ENCODE measurements around the gene SH3PXD2A.
A peak's percentile ranks its signal among the peaks of the same experiment; 100 is the strongest.

The SH3PXD2A gene

DNA sequence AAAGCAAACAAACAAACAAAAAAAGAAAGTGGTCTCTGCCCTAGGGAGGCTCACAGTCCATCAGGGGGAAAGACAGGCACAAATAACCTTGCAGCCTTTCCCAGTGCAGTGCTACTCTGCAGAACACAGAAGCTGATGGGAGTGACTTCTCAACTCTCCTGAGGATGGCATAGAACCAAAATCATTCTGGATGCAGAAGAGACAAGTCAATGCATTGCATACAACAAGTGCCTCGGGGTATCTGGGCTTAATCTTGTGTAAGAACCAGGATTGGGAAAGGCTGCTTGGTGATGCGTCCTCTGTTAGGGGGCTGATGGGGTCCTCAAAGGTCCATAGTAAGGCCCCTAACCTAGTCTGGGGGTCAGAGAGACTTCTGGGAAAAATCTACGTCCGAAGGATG lies 293.0 kb downstream of the SH3PXD2A start:
- H3K27ac Mint-ChIP-seq: no peak overlapping the region
- H3K36me3 Mint-ChIP-seq (ENCODE audit: low read depth): no peaks in the 10 kb centered on the region
- H3K27me3 Mint-ChIP-seq: peaks cover 32% of the 10 kb centered on the region
- DNase-seq: no peak
- no peaks in the 10 kb centered on the region for H3K4me1 Mint-ChIP-seq (ENCODE audit: low read depth)
- no peaks in the 10 kb centered on the region for H3K9me3 Mint-ChIP-seq
- H3K4me3 Mint-ChIP-seq: no peak overlapping the region

DNA sequence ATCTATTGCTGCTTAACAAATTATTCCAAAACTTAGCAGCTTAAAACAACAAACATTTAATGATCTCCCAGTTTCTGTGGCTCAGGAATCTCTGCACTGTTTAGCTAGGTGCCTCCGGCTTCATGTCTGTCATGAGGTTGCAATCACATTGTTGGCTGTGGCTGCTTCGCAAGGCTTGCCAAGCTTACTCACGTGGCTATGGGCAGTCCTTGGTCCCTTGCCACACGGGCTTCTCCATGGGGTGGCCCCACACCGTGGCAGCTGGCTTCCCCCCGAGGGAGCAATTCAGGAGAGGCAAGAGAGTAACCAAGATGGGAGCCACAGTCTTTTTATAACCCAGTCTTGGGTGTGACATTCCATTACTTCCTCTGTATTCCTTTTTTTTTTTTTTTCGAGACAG lies 294.5 kb downstream of the SH3PXD2A start:
- Mint-ChIP-seq H3K4me1 (ENCODE audit: low read depth) (no peaks in the 10 kb centered on the region), H3K4me3 (no peak overlapping the region), H3K36me3 (ENCODE audit: low read depth) (no peaks in the 10 kb centered on the region), H3K27ac (no peak overlapping the region), H3K9me3 (no peaks in the 10 kb centered on the region), H3K27me3 (peaks cover 47% of the 10 kb centered on the region)
- DNase-seq: no peak

DNA sequence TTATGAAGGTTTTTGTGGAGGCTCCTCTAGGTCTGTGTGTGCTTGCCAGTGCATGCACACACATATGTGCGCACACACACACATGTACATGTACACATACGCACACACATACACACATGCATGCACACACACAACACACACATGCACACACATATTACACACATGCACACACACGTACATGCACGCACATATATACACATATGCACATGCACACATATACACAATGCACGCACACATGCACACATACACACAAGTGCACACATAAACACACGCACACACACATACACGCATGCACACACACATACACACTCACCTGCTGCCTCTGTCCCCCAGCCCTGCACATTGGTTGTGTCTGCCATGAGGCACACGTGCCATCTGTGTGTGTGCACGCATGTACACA lies 295.6 kb downstream of the SH3PXD2A start:
- H3K4me3 Mint-ChIP-seq: no peak overlapping the region
- peaks cover 5% of the 10 kb centered on the region for H3K4me1 Mint-ChIP-seq (ENCODE audit: low read depth)
- H3K9me3 Mint-ChIP-seq: no peaks in the 10 kb centered on the region
- no peak for DNase-seq
- no peaks in the 10 kb centered on the region for H3K36me3 Mint-ChIP-seq (ENCODE audit: low read depth)
- H3K27me3 Mint-ChIP-seq: peaks cover 53% of the 10 kb centered on the region
- H3K27ac Mint-ChIP-seq: no peak overlapping the region

- no peak overlapping the region for H3K4me3 Mint-ChIP-seq
- H3K4me1 Mint-ChIP-seq (ENCODE audit: low read depth): peaks cover 14% of the 10 kb centered on the region
- peaks cover 62% of the 10 kb centered on the region for H3K27me3 Mint-ChIP-seq
These were observed 296.5 kb downstream of the SH3PXD2A start for GRCh38 chr10:103558911-103559310.

DNA sequence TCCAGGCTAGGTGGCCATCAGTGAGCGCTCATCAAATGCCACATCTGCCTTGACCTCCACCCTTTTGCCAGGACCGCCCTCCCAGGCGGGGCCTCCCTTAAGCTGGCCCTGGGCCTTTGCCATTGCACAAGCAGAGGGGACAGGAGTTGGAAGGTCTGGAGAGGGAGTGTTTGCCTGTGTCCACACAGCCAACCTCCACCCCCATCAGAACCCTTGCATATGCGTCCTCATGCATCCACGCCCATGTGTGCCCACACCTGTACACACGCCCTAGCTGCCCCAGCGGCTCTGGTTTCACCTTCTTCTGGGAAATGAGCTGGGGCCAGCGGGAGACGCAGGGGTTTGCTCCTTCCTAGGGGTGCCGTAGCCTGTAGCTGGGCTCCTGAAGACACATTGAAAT lies 297.9 kb downstream of the SH3PXD2A start:
- Mint-ChIP-seq H3K9me3 (no peaks in the 10 kb centered on the region), H3K27me3 (peaks cover 65% of the 10 kb centered on the region), H3K27ac (no peak overlapping the region), H3K36me3 (ENCODE audit: low read depth) (no peaks in the 10 kb centered on the region), H3K4me3 (no peak overlapping the region), H3K4me1 (ENCODE audit: low read depth) (peaks cover 20% of the 10 kb centered on the region)
- DNase-seq: no peak

More at GRCh38 chr10:103558911-103559310, 296.5 kb downstream of the SH3PXD2A start:
- H3K36me3 Mint-ChIP-seq (ENCODE audit: low read depth): no peaks in the 10 kb centered on the region
- no peaks in the 10 kb centered on the region for H3K9me3 Mint-ChIP-seq
- DNase-seq: no peak
- no peak overlapping the region for H3K27ac Mint-ChIP-seq

DNA sequence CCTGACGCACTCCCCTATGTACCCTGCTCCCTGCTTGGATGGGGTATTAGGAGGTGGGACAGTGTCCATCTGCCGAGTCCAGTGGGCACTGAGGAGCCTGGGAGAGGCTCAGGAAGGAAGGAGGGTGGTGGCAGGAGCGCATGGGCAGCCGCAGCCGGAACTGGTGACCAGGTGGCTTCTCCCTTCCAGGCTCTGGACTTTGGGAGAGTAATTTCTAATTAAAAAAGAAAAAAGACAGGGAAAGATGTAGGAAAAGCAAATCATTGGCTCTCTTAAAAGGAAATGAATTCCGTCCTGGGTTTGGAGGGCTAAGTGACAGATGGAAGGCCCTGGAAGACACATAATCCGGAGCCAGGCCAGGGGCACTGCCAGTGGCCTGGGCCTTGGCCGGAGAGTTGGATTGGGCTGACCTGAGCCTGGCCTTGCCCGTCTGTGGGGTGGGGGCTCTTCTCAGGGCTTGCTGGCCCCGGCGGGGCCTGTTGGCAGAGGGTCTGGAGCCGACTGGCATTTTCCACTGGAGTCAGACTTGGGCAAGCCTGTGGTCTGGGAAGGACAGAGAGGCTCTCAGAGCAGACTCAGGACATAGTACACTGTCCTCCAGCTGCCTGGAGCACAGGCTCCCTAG lies 298.9 kb downstream of the SH3PXD2A start:
- no peak overlapping the region for H3K27ac Mint-ChIP-seq
- DNase-seq: no peak
- peaks cover 65% of the 10 kb centered on the region for H3K27me3 Mint-ChIP-seq

GRCh38 chr10:103555712-103556111 lies 299.7 kb downstream of the SH3PXD2A start:
- Mint-ChIP-seq H3K9me3 (no peaks in the 10 kb centered on the region), H3K27ac (no peak overlapping the region), H3K27me3 (peaks cover 65% of the 10 kb centered on the region), H3K4me1 (ENCODE audit: low read depth) (peaks cover 20% of the 10 kb centered on the region), H3K4me3 (peak overlapping the region; percentile 54), H3K36me3 (ENCODE audit: low read depth) (no peaks in the 10 kb centered on the region)
- no peak for DNase-seq

More for the DNA sequence above, 298.9 kb downstream of the SH3PXD2A start:
- H3K9me3 Mint-ChIP-seq: no peaks in the 10 kb centered on the region
- H3K4me1 Mint-ChIP-seq (ENCODE audit: low read depth): peaks cover 20% of the 10 kb centered on the region
- no peaks in the 10 kb centered on the region for H3K36me3 Mint-ChIP-seq (ENCODE audit: low read depth)
- no peak overlapping the region for H3K4me3 Mint-ChIP-seq

GRCh38 chr10:103555325-103555649 lies 300.1 kb downstream of the SH3PXD2A start:
- Mint-ChIP-seq H3K27me3 (peaks cover 62% of the 10 kb centered on the region), H3K4me3 (peak overlapping the region; percentile 54), H3K4me1 (ENCODE audit: low read depth) (peaks cover 20% of the 10 kb centered on the region), H3K27ac (no peak overlapping the region), H3K36me3 (ENCODE audit: low read depth) (no peaks in the 10 kb centered on the region), H3K9me3 (no peaks in the 10 kb centered on the region)
- DNase-seq: no peak

DNA sequence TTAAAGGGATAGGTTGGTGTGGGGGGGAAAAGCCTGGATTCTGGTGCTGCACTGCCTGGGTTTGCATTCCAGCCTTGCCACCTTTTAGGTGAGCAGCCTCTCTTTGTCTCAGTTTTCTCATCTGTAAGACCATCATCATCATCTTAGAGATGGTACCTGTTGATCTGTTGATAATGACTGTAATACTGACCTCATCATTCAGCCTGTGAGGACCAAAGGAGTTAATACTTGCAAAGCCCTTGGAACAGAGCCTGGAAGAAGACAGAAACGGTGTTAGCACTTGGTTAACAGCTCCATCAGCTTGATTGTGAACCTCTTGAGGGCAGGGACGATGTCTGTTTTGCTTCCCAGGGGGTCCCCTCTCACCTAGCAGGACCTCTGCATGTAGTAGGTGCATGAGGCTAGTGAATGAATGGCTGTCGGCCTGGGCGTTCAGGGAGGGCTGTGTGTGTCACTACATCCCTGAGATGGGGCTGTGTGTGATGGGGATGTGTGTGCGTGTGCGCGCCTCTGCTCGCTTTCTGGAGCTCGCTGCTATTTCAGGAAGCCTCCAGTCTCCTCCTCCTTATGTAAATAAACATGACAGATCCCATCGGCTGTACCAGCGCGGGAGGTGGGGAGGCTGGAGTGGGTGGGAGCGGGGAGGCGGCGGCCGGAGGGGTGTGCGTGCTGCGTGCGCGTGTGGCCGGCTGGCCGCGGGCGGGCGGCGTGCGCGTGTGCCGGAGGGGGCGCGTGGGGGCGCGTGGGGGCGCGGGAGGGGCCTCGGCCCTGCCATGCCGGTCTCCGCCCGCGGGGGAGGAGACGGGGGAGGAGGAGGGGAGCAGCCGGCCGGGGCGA lies 300.7 kb downstream of the SH3PXD2A start:
- Mint-ChIP-seq H3K9me3 (no peaks in the 10 kb centered on the region), H3K27me3 (peaks cover 57% of the 10 kb centered on the region), H3K4me1 (ENCODE audit: low read depth) (peaks cover 20% of the 10 kb centered on the region), H3K4me3 (peak overlapping the region; percentile 69), H3K36me3 (ENCODE audit: low read depth) (no peaks in the 10 kb centered on the region), H3K27ac (no peak overlapping the region)
- DNase-seq: peak; percentile 38

- no peaks in the 10 kb centered on the region for H3K36me3 Mint-ChIP-seq (ENCODE audit: low read depth)
- DNase-seq: peak; percentile 57
- peak overlapping the region; percentile 77 for H3K27ac Mint-ChIP-seq
- peaks cover 20% of the 10 kb centered on the region for H3K4me1 Mint-ChIP-seq (ENCODE audit: low read depth)
- no peaks in the 10 kb centered on the region for H3K9me3 Mint-ChIP-seq
- H3K4me3 Mint-ChIP-seq: no peak overlapping the region
- peaks cover 49% of the 10 kb centered on the region for H3K27me3 Mint-ChIP-seq
These were observed 301.5 kb downstream of the SH3PXD2A start for GRCh38 chr10:103553743-103554487.

GRCh38 chr10:103552856-103553742 lies 302.3 kb downstream of the SH3PXD2A start:
- DNase-seq: peak; percentile 21
- Mint-ChIP-seq H3K36me3 (ENCODE audit: low read depth) (no peaks in the 10 kb centered on the region), H3K4me3 (no peak overlapping the region), H3K27me3 (peaks cover 41% of the 10 kb centered on the region), H3K4me1 (ENCODE audit: low read depth) (peaks cover 20% of the 10 kb centered on the region), H3K27ac (no peak overlapping the region), H3K9me3 (no peaks in the 10 kb centered on the region)

GRCh38 chr10:103551619-103552602 lies 303.5 kb downstream of the SH3PXD2A start:
- peaks cover 29% of the 10 kb centered on the region for H3K27me3 Mint-ChIP-seq
- H3K27ac Mint-ChIP-seq: no peak overlapping the region
- no peaks in the 10 kb centered on the region for H3K9me3 Mint-ChIP-seq
- no peaks in the 10 kb centered on the region for H3K36me3 Mint-ChIP-seq (ENCODE audit: low read depth)
- H3K4me1 Mint-ChIP-seq (ENCODE audit: low read depth): peaks cover 20% of the 10 kb centered on the region
- peak; percentile 20 for DNase-seq
- H3K4me3 Mint-ChIP-seq: no peak overlapping the region

GRCh38 chr10:103550229-103550628 lies 305.1 kb downstream of the SH3PXD2A start:
- no peaks in the 10 kb centered on the region for H3K36me3 Mint-ChIP-seq (ENCODE audit: low read depth)
- DNase-seq: no peak
- peaks cover 17% of the 10 kb centered on the region for H3K4me1 Mint-ChIP-seq (ENCODE audit: low read depth)
- no peak overlapping the region for H3K4me3 Mint-ChIP-seq
- peaks cover 13% of the 10 kb centered on the region for H3K27me3 Mint-ChIP-seq
- no peak overlapping the region for H3K27ac Mint-ChIP-seq
- no peaks in the 10 kb centered on the region for H3K9me3 Mint-ChIP-seq
